Measurements from ENCODE around the gene EEF1AKMT4.

Gene EEF1AKMT4

DNA sequence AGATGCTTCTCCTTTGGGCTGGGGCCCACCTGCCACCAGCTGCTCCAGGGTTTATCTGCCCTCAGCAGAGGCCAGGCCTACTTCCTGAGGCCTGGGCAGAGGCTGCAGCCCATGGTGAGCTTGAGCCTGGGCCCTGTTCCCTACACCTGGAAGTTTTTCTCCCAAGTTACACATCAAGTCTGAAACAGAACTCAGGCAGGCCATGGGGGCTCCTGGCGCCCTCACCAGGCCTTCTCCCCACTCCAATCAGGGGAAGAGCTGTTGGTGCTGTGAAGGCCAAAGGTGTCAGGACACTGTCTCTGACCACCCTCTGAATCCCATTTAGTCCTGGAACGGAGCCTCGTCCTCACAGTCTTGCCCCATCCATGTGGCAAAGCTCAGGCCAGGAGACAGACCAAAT, 12.8 kb upstream of the EEF1AKMT4 start:
- 83% methylated on average over 3 of the region's 3 CpGs for WGBS
- Histone ChIP-seq H3K4me3 (ENCODE audit: low read length) (no peak overlapping the region), H3K27me3 (ENCODE audit: insufficient read depth, low read length) (peaks cover 31% of the 10 kb centered on the region), H3K9me3 (ENCODE audit: insufficient read depth, low read depth, low read length) (no peaks in the 10 kb centered on the region), H3K4me1 (ENCODE audit: insufficient read depth, low read length) (no peaks in the 10 kb centered on the region), H3K27ac (ENCODE audit: low read depth, low read length) (no peak overlapping the region), H3K9ac (ENCODE audit: low read depth, low read length) (no peak overlapping the region), H3K36me3 (ENCODE audit: insufficient read depth, low read length) (no peaks in the 10 kb centered on the region)

DNA sequence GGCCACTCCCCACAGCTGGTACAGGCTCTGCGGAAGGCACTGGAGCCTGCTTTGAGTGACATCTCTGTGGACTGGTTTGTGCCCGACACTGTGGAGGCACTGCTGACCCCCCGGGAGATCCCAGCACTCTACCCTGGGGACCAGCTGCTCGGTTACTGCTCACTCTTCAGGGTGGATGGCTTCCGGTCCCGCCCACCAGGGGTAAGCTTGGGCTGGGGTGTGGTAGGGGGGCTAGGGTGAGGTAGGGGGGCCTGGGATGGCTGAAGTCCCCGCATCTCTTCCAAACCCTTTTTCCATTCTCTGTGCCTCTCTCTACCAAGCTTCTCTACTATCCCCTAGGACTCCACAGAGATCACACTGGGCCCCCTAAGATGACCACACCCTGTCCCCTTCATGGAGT, 12.3 kb upstream of the EEF1AKMT4 start:
- no peak overlapping the region for H3K9ac ChIP-seq (ENCODE audit: low read depth, low read length)
- WGBS: 96% methylated on average over 7 of the region's 7 CpGs
- H3K36me3 ChIP-seq (ENCODE audit: insufficient read depth, low read length): peaks cover 1% of the 10 kb centered on the region
- H3K9me3 ChIP-seq (ENCODE audit: insufficient read depth, low read depth, low read length): no peaks in the 10 kb centered on the region
- no peaks in the 10 kb centered on the region for H3K4me1 ChIP-seq (ENCODE audit: insufficient read depth, low read length)
- no peak overlapping the region for H3K27ac ChIP-seq (ENCODE audit: low read depth, low read length)
- no peak overlapping the region for H3K4me3 ChIP-seq (ENCODE audit: low read length)
- H3K27me3 ChIP-seq (ENCODE audit: insufficient read depth, low read length): peaks cover 25% of the 10 kb centered on the region

DNA sequence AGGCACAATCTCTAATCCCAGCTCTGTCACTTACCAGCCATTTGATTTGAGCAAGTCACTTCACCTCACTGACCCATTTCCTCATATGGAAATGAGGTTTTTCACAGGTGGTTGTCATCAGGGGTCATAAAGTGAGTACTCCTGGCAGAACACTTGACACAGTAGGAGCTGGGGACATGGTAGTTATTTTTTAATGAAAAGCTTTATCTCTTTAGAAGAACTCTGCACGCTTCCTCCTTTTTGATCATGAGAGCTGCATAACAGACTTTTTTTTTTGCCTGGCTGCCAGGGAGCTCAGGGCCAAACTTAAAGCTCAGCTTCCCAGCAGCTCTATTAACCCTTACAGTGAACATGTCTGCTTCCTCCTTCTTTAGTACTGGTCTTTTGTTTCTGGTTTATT, 11.7 kb upstream of the EEF1AKMT4 start:
- H3K4me3 ChIP-seq (ENCODE audit: low read length): no peak overlapping the region
- H3K9me3 ChIP-seq (ENCODE audit: insufficient read depth, low read depth, low read length): no peaks in the 10 kb centered on the region
- H3K9ac ChIP-seq (ENCODE audit: low read depth, low read length): no peak overlapping the region
- no peak overlapping the region for H3K27ac ChIP-seq (ENCODE audit: low read depth, low read length)
- peaks cover 19% of the 10 kb centered on the region for H3K27me3 ChIP-seq (ENCODE audit: insufficient read depth, low read length)
- WGBS: 70% methylated on average over 1 of the region's 1 CpG
- no peaks in the 10 kb centered on the region for H3K4me1 ChIP-seq (ENCODE audit: insufficient read depth, low read length)
- peaks cover 7% of the 10 kb centered on the region for H3K36me3 ChIP-seq (ENCODE audit: insufficient read depth, low read length)

DNA sequence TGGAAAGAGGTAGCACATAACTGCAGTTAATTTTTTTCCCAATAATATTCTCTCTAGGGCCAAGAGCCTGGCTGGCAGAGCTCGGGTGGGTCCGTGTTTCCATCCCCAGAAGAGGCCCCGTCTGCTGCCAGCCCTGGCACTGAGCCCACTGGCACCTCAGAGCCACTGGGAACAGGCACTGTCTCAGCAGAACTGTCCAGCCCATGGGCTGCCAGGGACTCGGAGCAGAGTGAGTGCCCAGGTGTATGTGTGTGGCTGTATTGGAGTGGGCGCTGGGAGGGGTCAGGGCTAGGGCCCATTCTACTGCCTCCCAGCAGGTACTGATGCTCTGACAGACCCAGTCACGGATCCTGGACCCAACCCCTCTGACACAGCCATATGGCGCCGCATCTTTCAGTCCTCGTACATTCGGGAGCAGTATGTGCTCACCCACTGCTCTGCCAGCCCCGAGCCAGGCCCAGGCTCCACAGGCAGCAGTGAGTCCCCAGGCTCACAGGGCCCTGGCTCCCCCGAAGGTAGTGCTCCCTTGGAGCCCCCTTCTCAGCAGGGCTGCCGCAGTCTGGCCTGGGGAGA, 11.1 kb upstream of the EEF1AKMT4 start:
- H3K36me3 ChIP-seq (ENCODE audit: insufficient read depth, low read length): peaks cover 13% of the 10 kb centered on the region
- no peak overlapping the region for H3K4me3 ChIP-seq (ENCODE audit: low read length)
- H3K9me3 ChIP-seq (ENCODE audit: insufficient read depth, low read depth, low read length): no peaks in the 10 kb centered on the region
- peaks cover 14% of the 10 kb centered on the region for H3K27me3 ChIP-seq (ENCODE audit: insufficient read depth, low read length)
- H3K4me1 ChIP-seq (ENCODE audit: insufficient read depth, low read length): no peaks in the 10 kb centered on the region
- H3K9ac ChIP-seq (ENCODE audit: low read depth, low read length): no peak overlapping the region
- H3K27ac ChIP-seq (ENCODE audit: low read depth, low read length): no peak overlapping the region
- 87% methylated on average over 13 of the region's 13 CpGs for WGBS

DNA sequence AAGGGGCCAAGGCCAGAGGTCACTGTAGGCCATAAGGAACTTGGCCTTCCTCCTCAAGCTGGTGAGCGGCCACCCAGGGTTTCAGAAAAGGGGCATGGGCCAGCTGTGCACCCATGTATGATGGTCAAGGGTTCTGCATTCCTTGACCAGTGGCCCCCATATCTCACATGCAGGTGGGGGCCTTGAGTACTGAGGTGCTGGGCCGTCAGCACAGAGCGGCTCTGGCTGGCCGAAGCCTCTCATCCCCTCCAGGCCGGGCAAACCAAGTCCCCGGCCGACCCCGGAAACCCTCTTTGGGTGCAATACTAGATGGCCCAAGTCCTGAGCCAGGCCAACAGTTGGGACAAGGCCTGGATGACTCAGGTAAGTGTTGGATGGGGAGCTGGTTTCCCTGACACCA, 10.3 kb upstream of the EEF1AKMT4 start:
- Histone ChIP-seq H3K27me3 (ENCODE audit: insufficient read depth, low read length) (peaks cover 5% of the 10 kb centered on the region; the same call in 1 of the 2 replicates), H3K4me3 (ENCODE audit: low read length) (no peak overlapping the region), H3K27ac (ENCODE audit: low read depth, low read length) (no peak overlapping the region), H3K9ac (ENCODE audit: low read depth, low read length) (no peak overlapping the region), H3K9me3 (ENCODE audit: insufficient read depth, low read depth, low read length) (no peaks in the 10 kb centered on the region), H3K36me3 (ENCODE audit: insufficient read depth, low read length) (peaks cover 21% of the 10 kb centered on the region), H3K4me1 (ENCODE audit: insufficient read depth, low read length) (no peaks in the 10 kb centered on the region)
- 95% methylated on average over 8 of the region's 8 CpGs for WGBS

DNA sequence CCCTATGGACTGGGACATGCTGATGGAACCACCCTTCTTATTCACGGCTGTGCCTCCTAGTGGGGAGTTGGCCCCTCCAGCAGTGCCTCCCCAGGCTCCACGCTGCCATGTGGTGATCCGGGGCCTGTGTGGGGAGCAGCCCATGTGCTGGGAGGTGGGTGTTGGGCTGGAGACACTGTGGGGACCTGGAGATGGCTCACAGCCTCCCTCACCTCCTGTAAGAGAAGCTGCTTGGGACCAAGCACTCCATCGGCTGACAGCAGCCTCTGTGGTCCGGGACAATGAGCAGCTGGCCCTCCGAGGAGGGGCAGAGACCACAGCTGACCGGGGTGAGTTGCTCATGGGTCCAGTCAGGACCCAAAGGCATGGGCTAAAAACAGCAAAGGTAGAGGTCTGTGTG, 9.8 kb upstream of the EEF1AKMT4 start:
- Histone ChIP-seq H3K27me3 (ENCODE audit: insufficient read depth, low read length) (peaks cover 2% of the 10 kb centered on the region; the same call in 1 of the 2 replicates), H3K27ac (ENCODE audit: low read depth, low read length) (no peak overlapping the region), H3K36me3 (ENCODE audit: insufficient read depth, low read length) (peaks cover 26% of the 10 kb centered on the region), H3K9me3 (ENCODE audit: insufficient read depth, low read depth, low read length) (no peaks in the 10 kb centered on the region), H3K9ac (ENCODE audit: low read depth, low read length) (no peak overlapping the region), H3K4me1 (ENCODE audit: insufficient read depth, low read length) (no peaks in the 10 kb centered on the region), H3K4me3 (ENCODE audit: low read length) (no peak overlapping the region)
- WGBS: 85% methylated on average over 7 of the region's 7 CpGs

DNA sequence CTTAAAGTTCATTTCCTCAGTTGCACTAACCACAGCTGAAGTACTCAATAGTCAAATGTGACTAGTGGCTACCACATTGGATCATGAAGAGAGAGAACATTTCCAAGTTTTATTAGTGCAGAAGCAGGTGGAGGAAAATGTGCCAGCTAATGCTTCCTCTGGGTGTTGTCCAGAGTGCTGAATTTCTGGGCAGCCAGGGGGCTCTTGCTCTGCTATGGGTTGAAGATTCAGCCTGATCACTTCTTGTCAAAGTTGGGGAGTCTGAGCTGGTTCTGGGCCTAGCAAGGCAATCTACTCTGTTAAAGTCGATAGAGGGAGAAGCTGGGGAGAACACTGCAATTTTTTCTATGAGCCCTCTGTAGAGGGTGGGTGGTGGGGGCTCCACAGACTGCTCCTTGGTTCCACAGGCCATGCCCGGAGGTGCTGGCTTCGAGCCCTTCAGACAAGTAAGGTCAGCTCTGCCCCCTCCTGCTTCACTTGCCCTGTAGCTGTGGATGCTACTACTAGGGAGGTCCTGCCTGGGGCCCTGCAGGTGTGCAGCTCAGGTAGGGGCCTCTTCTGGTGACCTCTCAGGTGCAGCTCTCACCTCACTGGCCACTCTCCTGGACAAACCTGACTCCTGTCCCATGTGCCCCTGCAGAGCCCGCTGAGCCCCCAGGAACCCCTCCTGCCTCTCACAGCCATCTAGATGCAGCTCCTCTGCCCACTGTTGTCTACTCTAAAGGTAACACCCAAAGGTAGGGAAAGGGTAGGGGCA, 8.9 kb upstream of the EEF1AKMT4 start:
- no peaks in the 10 kb centered on the region for H3K27me3 ChIP-seq (ENCODE audit: insufficient read depth, low read length)
- no peak overlapping the region for H3K27ac ChIP-seq (ENCODE audit: low read depth, low read length)
- H3K36me3 ChIP-seq (ENCODE audit: insufficient read depth, low read length): peaks cover 35% of the 10 kb centered on the region
- no peak overlapping the region for H3K9ac ChIP-seq (ENCODE audit: low read depth, low read length)
- 89% methylated on average over 4 of the region's 4 CpGs for WGBS
- no peak overlapping the region for H3K4me3 ChIP-seq (ENCODE audit: low read length)
- no peaks in the 10 kb centered on the region for H3K9me3 ChIP-seq (ENCODE audit: insufficient read depth, low read depth, low read length)
- no peaks in the 10 kb centered on the region for H3K4me1 ChIP-seq (ENCODE audit: insufficient read depth, low read length)

DNA sequence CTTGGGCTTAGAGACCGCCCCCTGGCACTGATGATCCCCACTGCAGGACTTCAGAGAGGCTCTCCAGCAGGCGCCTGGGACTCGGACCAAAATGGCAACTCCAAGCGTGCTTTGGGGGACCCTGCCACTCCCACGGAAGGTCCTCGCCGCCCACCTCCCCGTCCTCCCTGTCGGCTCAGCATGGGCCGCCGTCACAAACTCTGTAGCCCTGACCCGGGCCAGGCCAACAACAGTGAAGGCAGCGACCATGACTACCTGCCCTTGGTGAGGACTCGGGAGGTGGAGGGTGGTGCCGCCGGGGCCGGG, 8.4 kb upstream of the EEF1AKMT4 start:
- Histone ChIP-seq H3K27me3 (ENCODE audit: insufficient read depth, low read length) (no peaks in the 10 kb centered on the region), H3K4me3 (ENCODE audit: low read length) (peak overlapping the region; percentile 24; the same call in 1 of the 2 replicates), H3K27ac (ENCODE audit: low read depth, low read length) (no peak overlapping the region), H3K4me1 (ENCODE audit: insufficient read depth, low read length) (no peaks in the 10 kb centered on the region), H3K9ac (ENCODE audit: low read depth, low read length) (no peak overlapping the region), H3K36me3 (ENCODE audit: insufficient read depth, low read length) (peaks cover 37% of the 10 kb centered on the region), H3K9me3 (ENCODE audit: insufficient read depth, low read depth, low read length) (no peaks in the 10 kb centered on the region)
- WGBS: 85% methylated on average over 17 of the region's 17 CpGs

DNA sequence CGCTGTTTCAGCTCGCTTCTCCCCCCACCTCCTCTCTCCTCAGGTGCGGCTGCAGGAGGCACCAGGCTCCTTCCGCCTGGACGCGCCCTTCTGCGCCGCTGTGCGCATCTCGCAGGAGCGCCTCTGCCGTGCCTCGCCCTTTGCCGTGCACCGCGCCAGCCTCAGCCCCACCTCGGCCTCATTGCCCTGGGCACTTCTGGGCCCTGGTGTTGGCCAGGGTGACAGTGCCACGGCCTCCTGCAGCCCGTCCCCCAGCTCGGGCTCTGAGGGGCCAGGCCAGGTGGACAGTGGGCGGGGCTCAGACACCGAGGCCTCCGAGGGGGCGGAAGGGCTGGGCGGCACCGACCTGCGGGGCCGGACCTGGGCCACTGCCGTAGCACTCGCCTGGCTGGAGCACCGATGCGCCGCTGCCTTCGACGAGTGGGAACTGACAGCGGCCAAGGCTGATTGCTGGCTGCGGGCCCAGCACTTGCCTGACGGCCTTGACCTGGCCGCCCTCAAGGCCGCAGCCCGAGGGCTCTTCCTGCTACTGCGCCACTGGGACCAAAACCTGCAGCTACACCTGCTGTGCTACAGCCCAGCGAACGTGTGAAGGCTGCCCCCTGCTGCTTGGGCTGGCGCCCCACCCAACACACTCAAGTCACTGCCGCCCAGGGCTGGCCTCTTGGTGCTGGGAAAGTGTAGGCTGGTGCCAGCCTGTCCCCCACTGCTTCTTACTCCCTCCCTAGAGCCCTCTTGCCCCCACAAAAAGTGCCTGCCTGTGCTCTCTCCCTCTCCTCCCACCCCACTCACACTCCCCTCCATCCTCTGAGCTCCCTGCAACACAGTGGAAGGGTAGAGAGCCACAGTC, 7.8 kb upstream of the EEF1AKMT4 start:
- H3K4me3 ChIP-seq (ENCODE audit: low read length): peak overlapping the region; percentile 24; the same call in 1 of the 2 replicates
- peaks cover 37% of the 10 kb centered on the region for H3K36me3 ChIP-seq (ENCODE audit: insufficient read depth, low read length)
- no peaks in the 10 kb centered on the region for H3K4me1 ChIP-seq (ENCODE audit: insufficient read depth, low read length)
- 78% methylated on average over 46 of the region's 46 CpGs for WGBS
- H3K9me3 ChIP-seq (ENCODE audit: insufficient read depth, low read depth, low read length): no peaks in the 10 kb centered on the region
- no peak overlapping the region for H3K27ac ChIP-seq (ENCODE audit: low read depth, low read length)
- H3K27me3 ChIP-seq (ENCODE audit: insufficient read depth, low read length): no peaks in the 10 kb centered on the region
- no peak overlapping the region for H3K9ac ChIP-seq (ENCODE audit: low read depth, low read length)

DNA sequence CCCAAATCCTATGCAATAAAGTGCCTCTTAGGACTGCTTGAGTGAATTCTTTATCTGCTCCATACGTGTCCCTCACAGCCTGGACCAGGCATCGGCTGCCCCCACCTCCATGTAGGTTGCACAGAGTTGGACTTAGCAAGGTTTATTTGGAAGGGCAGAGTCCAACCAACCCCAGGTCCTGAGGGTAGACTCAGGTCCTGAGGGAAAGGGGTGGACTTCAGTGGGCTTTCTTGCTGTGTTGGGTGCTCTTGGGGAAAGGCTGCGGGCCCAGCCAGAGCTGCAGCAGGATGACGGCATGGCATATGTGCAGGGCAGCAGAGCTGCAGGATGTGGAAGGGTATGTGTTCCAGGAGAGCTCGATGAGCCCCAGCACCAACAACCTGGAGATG, 7.2 kb upstream of the EEF1AKMT4 start:
- H3K4me3 ChIP-seq (ENCODE audit: low read length): no peak overlapping the region
- 97% methylated on average over 5 of the region's 5 CpGs for WGBS

More for the DNA sequence above, 7.2 kb upstream of the EEF1AKMT4 start:
- Histone ChIP-seq H3K9ac (ENCODE audit: low read depth, low read length) (no peak overlapping the region), H3K9me3 (ENCODE audit: insufficient read depth, low read depth, low read length) (no peaks in the 10 kb centered on the region), H3K27ac (ENCODE audit: low read depth, low read length) (no peak overlapping the region), H3K4me1 (ENCODE audit: insufficient read depth, low read length) (no peaks in the 10 kb centered on the region), H3K27me3 (ENCODE audit: insufficient read depth, low read length) (no peaks in the 10 kb centered on the region), H3K36me3 (ENCODE audit: insufficient read depth, low read length) (peaks cover 37% of the 10 kb centered on the region)
